ENCODE results near the gene GAB2. TPM values are rescaled to one million over a fixed set of nuclear protein-coding genes. Genes with fewer than 3 reads are reported as not detected.
"Not testable (repeated sequence)": the region's sequence is repeated elsewhere in the genome, so short reads cannot be mapped to it uniquely, and the experiment has no call there.

Gene GAB2
- polyA plus RNA-seq, 2 donors = 6.2 to 6.6 TPM

DNA sequence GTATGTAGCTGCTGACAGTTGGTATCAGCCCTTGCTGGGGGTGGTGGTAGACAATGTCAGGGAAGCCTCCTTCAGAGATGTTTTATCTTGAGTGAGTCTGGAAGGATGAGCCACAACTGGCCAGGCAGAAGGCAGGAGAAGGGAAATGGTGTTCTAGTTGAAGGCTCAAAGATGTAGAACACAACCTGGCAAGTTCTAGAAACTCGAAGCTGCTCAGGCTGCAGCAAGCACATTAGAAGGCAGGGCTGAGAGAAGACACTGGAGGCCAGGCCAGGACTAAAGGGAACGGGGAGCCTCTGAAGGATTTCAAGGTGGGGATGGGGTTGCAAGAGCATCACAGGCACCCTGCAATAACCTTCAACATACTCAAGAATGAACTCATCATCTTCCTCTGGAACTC lies 188.5 kb downstream of the GAB2 start:
- H3K4me1 ChIP-seq (ENCODE audit: control insufficient read depth in 2 of 2, insufficient read depth in 2 of 2, low read length in 1 of 2) = peaks cover 0 to 3% of the 10 kb centered on the region in 2 donors
- H3K36me3 ChIP-seq (ENCODE audit: control insufficient read depth in 2 of 2, insufficient read depth in 2 of 2, low read length in 1 of 2) = peaks cover 1 to 7% of the 10 kb centered on the region in 2 donors
- no peak overlapping the region for H3K4me3 ChIP-seq (ENCODE audit: low read depth in 1 of 2, low read length in 2 of 2)
- H3K9me3 ChIP-seq (ENCODE audit: control insufficient read depth in 2 of 2, insufficient read depth in 1 of 2, low read depth in 1 of 2, low read length in 1 of 2) = no peaks in the 10 kb centered on the region
- H3K27ac ChIP-seq (ENCODE audit: low read depth in 2 of 2, low read length in 1 of 2) = no peak overlapping the region
- WGBS, 2 donors = 82 to 91% methylated on average over 2 of the region's 2 CpGs
- H3K27me3 ChIP-seq (ENCODE audit: control insufficient read depth in 1 of 2, insufficient read depth in 2 of 2, low read length in 2 of 2) = no peaks in the 10 kb centered on the region

DNA sequence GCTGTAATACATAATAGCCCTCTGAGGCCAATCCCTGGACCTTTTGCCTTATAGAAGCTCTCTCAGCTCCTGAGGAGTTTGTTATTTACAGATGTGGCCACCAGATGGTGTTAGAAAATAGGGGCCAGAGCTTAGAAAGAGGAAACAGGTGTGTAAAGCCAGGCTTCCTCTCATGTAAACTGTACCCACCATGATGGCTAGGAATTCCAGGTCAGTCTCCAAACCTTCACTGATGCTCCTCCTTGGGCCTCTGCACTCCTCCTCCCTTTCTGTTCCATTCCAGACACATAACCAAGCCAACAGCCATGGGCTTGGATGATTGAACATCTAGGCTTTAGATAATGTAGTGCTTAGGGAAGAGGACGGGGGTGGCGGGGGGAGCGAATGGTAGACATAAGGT lies 189.2 kb downstream of the GAB2 start:
- Histone ChIP-seq H3K27me3 (ENCODE audit: control insufficient read depth in 1 of 2, insufficient read depth in 2 of 2, low read length in 2 of 2) (no peaks in the 10 kb centered on the region), H3K4me1 (ENCODE audit: control insufficient read depth in 2 of 2, insufficient read depth in 2 of 2, low read length in 1 of 2) (peaks cover 0 to 3% of the 10 kb centered on the region in 2 donors), H3K9me3 (ENCODE audit: control insufficient read depth in 2 of 2, insufficient read depth in 1 of 2, low read depth in 1 of 2, low read length in 1 of 2) (no peaks in the 10 kb centered on the region), H3K4me3 (ENCODE audit: low read depth in 1 of 2, low read length in 2 of 2) (no peak overlapping the region), H3K27ac (ENCODE audit: low read depth in 2 of 2, low read length in 1 of 2) (no peak overlapping the region), H3K36me3 (ENCODE audit: control insufficient read depth in 2 of 2, insufficient read depth in 2 of 2, low read length in 1 of 2) (peaks cover 0 to 8% of the 10 kb centered on the region in 2 donors)
- 99% methylated on average over 3 of the region's 3 CpGs for WGBS, 2 donors

- H3K27ac ChIP-seq (ENCODE audit: low read depth in 2 of 2, low read length in 1 of 2) = no peak overlapping the region
- no peaks in the 10 kb centered on the region for H3K9me3 ChIP-seq (ENCODE audit: control insufficient read depth in 2 of 2, insufficient read depth in 1 of 2, low read depth in 1 of 2, low read length in 1 of 2)
- H3K27me3 ChIP-seq (ENCODE audit: control insufficient read depth in 1 of 2, insufficient read depth in 2 of 2, low read length in 2 of 2) = no peaks in the 10 kb centered on the region
- peaks cover 0 to 3% of the 10 kb centered on the region in 2 donors for H3K4me1 ChIP-seq (ENCODE audit: control insufficient read depth in 2 of 2, insufficient read depth in 2 of 2, low read length in 1 of 2)
- peaks cover 0 to 13% of the 10 kb centered on the region in 2 donors for H3K36me3 ChIP-seq (ENCODE audit: control insufficient read depth in 2 of 2, insufficient read depth in 2 of 2, low read length in 1 of 2)
- WGBS, 2 donors = 86% methylated on average over 4 of the region's 4 CpGs
- H3K4me3 ChIP-seq (ENCODE audit: low read depth in 1 of 2, low read length in 2 of 2) = no peak overlapping the region
These were observed 189.7 kb downstream of the GAB2 start for GRCh38 chr11:78227921-78228320.

DNA sequence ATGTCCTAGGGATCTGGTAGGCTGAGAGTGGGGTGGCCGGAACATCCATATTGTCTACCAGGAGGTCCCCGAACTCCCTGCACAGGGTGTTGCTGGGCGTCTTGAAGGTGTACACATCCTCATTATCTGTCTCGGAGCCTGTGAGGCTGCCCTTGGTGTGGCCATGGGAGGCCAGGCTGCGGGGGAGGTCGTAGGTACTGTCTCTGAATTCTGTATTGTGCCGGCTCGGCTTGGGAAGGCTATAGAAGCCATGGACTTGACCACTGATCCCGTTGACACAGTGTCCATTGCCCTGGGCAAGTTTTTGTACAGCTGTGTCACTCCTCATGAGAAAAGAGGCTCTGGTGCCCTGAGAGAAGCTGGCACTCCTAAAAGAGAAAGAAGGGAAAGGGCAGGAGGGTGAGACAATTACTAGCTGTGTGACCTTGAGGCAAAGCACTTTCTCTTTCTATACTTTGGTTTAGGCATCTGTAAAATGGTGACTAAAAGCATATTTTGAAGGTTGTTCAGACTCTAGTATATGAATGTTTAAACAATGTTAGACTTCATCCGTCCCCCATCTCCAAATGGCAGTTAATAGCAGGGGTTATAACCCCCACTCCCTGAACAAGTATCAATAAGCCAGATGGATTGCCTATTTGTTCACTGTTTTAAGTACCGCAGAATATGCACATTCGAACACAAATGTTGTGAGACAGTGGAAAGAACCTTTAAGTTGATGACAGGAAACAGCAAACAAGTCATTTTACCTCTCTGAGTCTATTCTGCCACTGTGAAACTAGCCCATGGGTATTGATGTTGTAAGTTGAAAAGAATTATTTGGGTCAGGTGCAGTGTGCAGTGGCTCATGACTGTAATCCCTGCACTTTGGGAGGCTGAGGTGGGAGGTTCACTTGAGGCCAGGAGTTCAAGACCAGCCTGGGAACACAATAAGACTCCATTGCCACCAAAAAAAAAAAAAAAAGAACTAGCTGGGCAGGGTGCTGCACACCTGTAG lies 190.6 kb downstream of the GAB2 start:
- Histone ChIP-seq H3K27me3 (ENCODE audit: control insufficient read depth in 1 of 2, insufficient read depth in 2 of 2, low read length in 2 of 2) (no peaks in the 10 kb centered on the region), H3K4me3 (ENCODE audit: low read depth in 1 of 2, low read length in 2 of 2) (no peak overlapping the region), H3K9me3 (ENCODE audit: control insufficient read depth in 2 of 2, insufficient read depth in 1 of 2, low read depth in 1 of 2, low read length in 1 of 2) (no peaks in the 10 kb centered on the region), H3K27ac (ENCODE audit: low read depth in 2 of 2, low read length in 1 of 2) (no peak overlapping the region), H3K36me3 (ENCODE audit: control insufficient read depth in 2 of 2, insufficient read depth in 2 of 2, low read length in 1 of 2) (peaks cover 0 to 16% of the 10 kb centered on the region in 2 donors), H3K4me1 (ENCODE audit: control insufficient read depth in 2 of 2, insufficient read depth in 2 of 2, low read length in 1 of 2) (peaks cover 0 to 3% of the 10 kb centered on the region in 2 donors)
- 91% methylated on average over 12 of the region's 12 CpGs for WGBS, 2 donors

- Histone ChIP-seq H3K9me3 (ENCODE audit: control insufficient read depth in 2 of 2, insufficient read depth in 1 of 2, low read depth in 1 of 2, low read length in 1 of 2) (no peaks in the 10 kb centered on the region), H3K36me3 (ENCODE audit: control insufficient read depth in 2 of 2, insufficient read depth in 2 of 2, low read length in 1 of 2) (peaks cover 6 to 28% of the 10 kb centered on the region in 2 donors), H3K27me3 (ENCODE audit: control insufficient read depth in 1 of 2, insufficient read depth in 2 of 2, low read length in 2 of 2) (no peaks in the 10 kb centered on the region), H3K4me3 (ENCODE audit: low read depth in 1 of 2, low read length in 2 of 2) (no peak overlapping the region), H3K4me1 (ENCODE audit: control insufficient read depth in 2 of 2, insufficient read depth in 2 of 2, low read length in 1 of 2) (no peaks in the 10 kb centered on the region), H3K27ac (ENCODE audit: low read depth in 2 of 2, low read length in 1 of 2) (no peak overlapping the region)
- 92 to 94% methylated on average over 7 of the region's 7 CpGs for WGBS, 2 donors
These were observed 192.7 kb downstream of the GAB2 start for GRCh38 chr11:78224906-78225420.

- WGBS, 2 donors = 87 to 89% methylated on average over 4 of the region's 4 CpGs
- Histone ChIP-seq H3K27ac (ENCODE audit: low read depth in 2 of 2, low read length in 1 of 2) (no peak overlapping the region), H3K36me3 (ENCODE audit: control insufficient read depth in 2 of 2, insufficient read depth in 2 of 2, low read length in 1 of 2) (peaks cover 6 to 28% of the 10 kb centered on the region in 2 donors), H3K4me1 (ENCODE audit: control insufficient read depth in 2 of 2, insufficient read depth in 2 of 2, low read length in 1 of 2) (no peaks in the 10 kb centered on the region), H3K27me3 (ENCODE audit: control insufficient read depth in 1 of 2, insufficient read depth in 2 of 2, low read length in 2 of 2) (no peaks in the 10 kb centered on the region), H3K9me3 (ENCODE audit: control insufficient read depth in 2 of 2, insufficient read depth in 1 of 2, low read depth in 1 of 2, low read length in 1 of 2) (no peaks in the 10 kb centered on the region), H3K4me3 (ENCODE audit: low read depth in 1 of 2, low read length in 2 of 2) (no peak overlapping the region)
These were observed 193.1 kb downstream of the GAB2 start for GRCh38 chr11:78224506-78224905.

GRCh38 chr11:78223320-78223954 lies 194.2 kb downstream of the GAB2 start:
- no peaks in the 10 kb centered on the region for H3K27me3 ChIP-seq (ENCODE audit: control insufficient read depth in 1 of 2, insufficient read depth in 2 of 2, low read length in 2 of 2)
- no peaks in the 10 kb centered on the region for H3K4me1 ChIP-seq (ENCODE audit: control insufficient read depth in 2 of 2, insufficient read depth in 2 of 2, low read length in 1 of 2)
- no peak overlapping the region for H3K27ac ChIP-seq (ENCODE audit: low read depth in 2 of 2, low read length in 1 of 2)
- H3K9me3 ChIP-seq (ENCODE audit: control insufficient read depth in 2 of 2, insufficient read depth in 1 of 2, low read depth in 1 of 2, low read length in 1 of 2) = no peaks in the 10 kb centered on the region
- WGBS, 2 donors = 88 to 90% methylated on average over 9 of the region's 9 CpGs
- peaks cover 6 to 35% of the 10 kb centered on the region in 2 donors for H3K36me3 ChIP-seq (ENCODE audit: control insufficient read depth in 2 of 2, insufficient read depth in 2 of 2, low read length in 1 of 2)
- no peak overlapping the region for H3K4me3 ChIP-seq (ENCODE audit: low read depth in 1 of 2, low read length in 2 of 2)

DNA sequence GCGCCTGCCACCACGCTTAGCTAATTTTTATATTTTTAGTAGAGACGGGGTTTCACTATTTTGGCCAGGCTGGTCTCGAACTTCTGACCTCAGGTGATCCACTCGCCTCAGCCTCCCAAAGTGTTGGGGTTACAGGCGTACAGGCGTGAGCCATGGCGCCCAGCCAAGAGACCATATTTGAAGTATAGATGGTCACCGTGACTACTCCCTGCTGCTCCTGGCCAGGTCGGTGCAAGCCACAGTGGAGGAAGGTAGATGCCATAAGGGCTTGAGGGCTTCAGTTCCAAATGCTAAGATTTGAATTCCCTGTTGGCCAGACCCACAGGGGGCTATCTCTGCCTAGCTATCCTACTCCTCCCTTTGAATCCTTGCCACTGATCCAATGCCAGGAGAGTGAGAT lies 194.9 kb downstream of the GAB2 start:
- H3K27me3 ChIP-seq (ENCODE audit: control insufficient read depth in 1 of 2, insufficient read depth in 2 of 2, low read length in 2 of 2); H3K4me1 ChIP-seq (ENCODE audit: control insufficient read depth in 2 of 2, insufficient read depth in 2 of 2, low read length in 1 of 2); H3K4me3 ChIP-seq (ENCODE audit: low read depth in 1 of 2, low read length in 2 of 2); H3K9me3 ChIP-seq (ENCODE audit: control insufficient read depth in 2 of 2, insufficient read depth in 1 of 2, low read depth in 1 of 2, low read length in 1 of 2); H3K27ac ChIP-seq (ENCODE audit: low read depth in 2 of 2, low read length in 1 of 2): not testable (repeated sequence)
- H3K36me3 ChIP-seq (ENCODE audit: control insufficient read depth in 2 of 2, insufficient read depth in 2 of 2, low read length in 1 of 2) = peaks cover 6 to 35% of the 10 kb centered on the region in 2 donors
- 84 to 85% methylated on average over 10 of the region's 10 CpGs for WGBS, 2 donors

- no peak overlapping the region for H3K4me3 ChIP-seq (ENCODE audit: low read depth in 1 of 2, low read length in 2 of 2)
- H3K36me3 ChIP-seq (ENCODE audit: control insufficient read depth in 2 of 2, insufficient read depth in 2 of 2, low read length in 1 of 2) = peaks cover 7 to 38% of the 10 kb centered on the region in 2 donors
- H3K27ac ChIP-seq (ENCODE audit: low read depth in 2 of 2, low read length in 1 of 2) = no peak overlapping the region
- no peaks in the 10 kb centered on the region for H3K27me3 ChIP-seq (ENCODE audit: control insufficient read depth in 1 of 2, insufficient read depth in 2 of 2, low read length in 2 of 2)
- WGBS, 2 donors = 87 to 92% methylated on average over 13 of the region's 13 CpGs
- H3K4me1 ChIP-seq (ENCODE audit: control insufficient read depth in 2 of 2, insufficient read depth in 2 of 2, low read length in 1 of 2) = peaks cover 0 to 2% of the 10 kb centered on the region in 2 donors
- no peaks in the 10 kb centered on the region for H3K9me3 ChIP-seq (ENCODE audit: control insufficient read depth in 2 of 2, insufficient read depth in 1 of 2, low read depth in 1 of 2, low read length in 1 of 2)
These were observed 196.0 kb downstream of the GAB2 start for GRCh38 chr11:78221396-78222315.
